ENCODE measurements around the gene PSMD12. TPM values are rescaled to one million over a fixed set of nuclear protein-coding genes. Genes with fewer than 3 reads are reported as not detected.

PSMD12 gene
- total RNA-seq, 4 donors from 2014 or later, result 24.1 to 45.3 (median 27.7) TPM

- TF ChIP-seq CTCF (IDR thresholded peaks at IDR 0.05; ENCODE audit: low read depth), result no peak
Observed at GRCh38 chr17:67385122-67385988, 19.0 kb upstream of the PSMD12 start.

- TF ChIP-seq CTCF (IDR thresholded peaks at IDR 0.05; ENCODE audit: low read depth), result no peak
Observed at GRCh38 chr17:67381929-67382257, 15.5 kb upstream of the PSMD12 start.

- no peak for TF ChIP-seq CTCF (IDR thresholded peaks at IDR 0.05; ENCODE audit: low read depth)
Observed at GRCh38 chr17:67379251-67379630, 12.9 kb upstream of the PSMD12 start.

- no peak for TF ChIP-seq CTCF (IDR thresholded peaks at IDR 0.05; ENCODE audit: low read depth)
Observed at GRCh38 chr17:67378454-67379250, 12.3 kb upstream of the PSMD12 start.

- no peak for TF ChIP-seq CTCF (IDR thresholded peaks at IDR 0.05; ENCODE audit: low read depth)
Observed at GRCh38 chr17:67377488-67378453, 11.4 kb upstream of the PSMD12 start.

- no peak for TF ChIP-seq CTCF (IDR thresholded peaks at IDR 0.05; ENCODE audit: low read depth)
Observed at GRCh38 chr17:67376737-67377487, 10.5 kb upstream of the PSMD12 start, which contains the start of gene PITPNC1. PITPNC1 (plus strand) TSS chr17:67377281.
